Skin epidermis (tissue), 12 donors: ENCODE results near the gene GRIK3.

Experiments used
- H3K27ac ChIP-seq, 21 experiments: fragments of 200-600 bp; sonication (generic) in 11 of 21; one replicate each; pipeline ENCODE4 v1.5.0; 2020; ENCODE audit warnings: mild to moderate bottlenecking in 3 of 21, inconsistent platforms in 2 of 21, moderate library complexity in 2 of 21
- H3K4me3 ChIP-seq, 7 experiments: fragments of 200-600 bp; sonication (generic) in 2 of 7; one replicate each; pipeline ENCODE4 v1.5.0; 2020; ENCODE audit warnings: inconsistent platforms in 2 of 7, mild to moderate bottlenecking in 2 of 7, moderate library complexity in 1 of 7

GRIK3 gene

GRCh38 chr1:36814083-36814482, 220.2 kb downstream of the GRIK3 start:
- H3K27ac ChIP-seq, result no peak overlapping the region
- H3K4me3 ChIP-seq, result no peak overlapping the region

GRCh38 chr1:36807262-36807661, 227.1 kb downstream of the GRIK3 start:
- Histone ChIP-seq H3K27ac (no peak overlapping the region), H3K4me3 (no peak overlapping the region)

- Histone ChIP-seq H3K27ac (no peak overlapping the region), H3K4me3 (no peak overlapping the region)
These were observed 228.2 kb downstream of the GRIK3 start for GRCh38 chr1:36805979-36806640.

- no peak overlapping the region for H3K4me3 ChIP-seq
- no peak overlapping the region for H3K27ac ChIP-seq
These were observed 229.5 kb downstream of the GRIK3 start for GRCh38 chr1:36804669-36805314.

DNA sequence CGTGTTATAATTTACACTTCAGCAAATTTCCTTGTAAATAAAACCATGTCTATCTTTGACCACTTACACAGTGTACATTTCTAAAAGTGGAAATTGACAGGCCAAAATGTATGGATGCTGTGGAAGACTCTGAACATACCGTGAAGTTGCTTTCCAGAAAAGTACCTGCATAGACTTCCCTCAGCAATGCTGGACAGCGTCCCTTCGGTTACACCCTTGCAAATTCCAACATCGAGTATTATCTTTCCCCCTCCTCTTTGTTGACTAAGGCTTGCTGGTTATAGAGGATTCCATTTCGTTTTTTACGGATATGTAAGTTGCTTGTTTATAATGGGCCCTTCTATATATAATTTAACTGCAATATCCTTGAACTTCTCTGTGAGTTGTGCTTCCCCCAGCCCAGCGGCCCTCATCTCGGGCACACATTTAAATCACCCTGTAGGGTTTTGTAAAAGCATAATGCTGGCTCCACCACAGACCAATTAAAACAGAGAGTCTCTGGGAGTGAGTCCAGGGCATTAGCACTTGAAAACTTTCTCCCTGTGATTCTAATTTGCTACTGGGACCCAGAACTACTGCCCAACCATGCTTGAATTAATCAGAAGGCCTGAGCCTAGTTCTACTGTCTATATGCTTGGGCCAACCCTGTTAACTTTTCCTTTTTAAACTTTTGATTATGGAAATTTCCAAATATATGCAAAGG, 230.3 kb downstream of the GRIK3 start:
- no peak overlapping the region for H3K27ac ChIP-seq
- no peak overlapping the region for H3K4me3 ChIP-seq

DNA sequence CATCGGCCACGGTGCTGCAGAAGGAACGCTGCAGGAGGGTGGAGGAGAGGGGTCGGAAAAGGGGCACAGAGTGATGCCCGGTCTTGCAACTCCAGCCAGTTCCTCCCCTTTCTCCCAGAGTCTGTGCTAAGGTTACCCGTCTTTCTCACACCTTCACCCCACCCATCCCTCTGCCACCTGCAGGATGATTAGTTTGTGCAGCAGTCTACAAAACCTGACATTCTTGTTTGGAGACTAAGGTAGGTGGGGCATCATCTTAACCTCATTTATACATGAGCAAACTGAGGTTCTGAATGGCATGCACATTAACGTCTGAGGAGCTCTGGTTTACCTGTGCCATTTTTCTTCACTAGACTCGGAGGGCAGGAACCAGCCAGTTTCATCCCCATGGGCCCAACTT, 232.3 kb downstream of the GRIK3 start:
- Histone ChIP-seq H3K4me3 (no peak overlapping the region), H3K27ac (no peak overlapping the region)

DNA sequence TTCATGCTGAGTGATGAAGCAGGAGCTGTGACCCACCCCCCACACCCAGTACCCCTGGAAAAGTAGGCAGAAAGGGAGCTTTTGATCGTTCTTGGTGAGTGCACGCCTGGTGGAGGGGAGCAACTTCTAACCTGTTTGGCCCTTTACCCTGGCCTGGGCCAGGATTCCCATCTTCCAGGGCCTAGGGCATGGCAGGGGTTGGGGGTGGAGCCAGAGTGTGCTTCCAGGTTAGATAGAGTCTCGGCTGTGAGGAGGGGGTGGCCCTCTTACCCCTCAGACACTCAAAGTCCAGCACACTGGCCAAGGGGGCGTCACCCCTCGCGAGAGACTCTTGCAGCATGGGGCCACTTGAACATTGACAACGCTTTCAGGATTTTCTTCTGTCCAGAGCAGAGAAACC, 236.6 kb downstream of the GRIK3 start:
- Histone ChIP-seq H3K27ac (no peak overlapping the region), H3K4me3 (no peak overlapping the region)

DNA sequence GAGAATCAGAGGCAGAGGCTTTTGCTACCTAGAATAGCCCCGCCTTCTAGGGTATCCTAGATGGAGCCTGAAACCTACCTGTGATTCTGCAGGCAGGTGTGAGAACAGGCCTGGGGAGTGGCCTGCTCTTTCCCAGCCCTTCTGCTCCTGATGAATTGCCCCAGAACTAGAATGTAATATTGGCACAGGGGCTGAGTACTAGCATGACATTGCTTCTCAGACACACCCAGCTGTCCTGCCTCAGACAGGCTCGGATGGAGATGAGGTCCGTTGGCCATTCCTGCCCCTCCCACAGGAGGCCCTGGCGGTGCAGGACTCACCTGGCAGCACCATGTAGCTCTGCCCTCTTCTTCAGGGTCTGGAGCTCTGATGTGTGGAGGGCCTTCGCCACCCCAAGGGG, 237.6 kb downstream of the GRIK3 start:
- H3K27ac ChIP-seq, result no peak overlapping the region
- H3K4me3 ChIP-seq, result no peak overlapping the region

- H3K27ac ChIP-seq, result no peak overlapping the region
These were observed 238.2 kb downstream of the GRIK3 start for GRCh38 chr1:36796106-36796590.

GRCh38 chr1:36794460-36794859, 239.9 kb downstream of the GRIK3 start:
- Histone ChIP-seq H3K27ac (no peak overlapping the region), H3K4me3 (no peak overlapping the region)

More at GRCh38 chr1:36796106-36796590, 238.2 kb downstream of the GRIK3 start:
- H3K4me3 ChIP-seq, result no peak overlapping the region

DNA sequence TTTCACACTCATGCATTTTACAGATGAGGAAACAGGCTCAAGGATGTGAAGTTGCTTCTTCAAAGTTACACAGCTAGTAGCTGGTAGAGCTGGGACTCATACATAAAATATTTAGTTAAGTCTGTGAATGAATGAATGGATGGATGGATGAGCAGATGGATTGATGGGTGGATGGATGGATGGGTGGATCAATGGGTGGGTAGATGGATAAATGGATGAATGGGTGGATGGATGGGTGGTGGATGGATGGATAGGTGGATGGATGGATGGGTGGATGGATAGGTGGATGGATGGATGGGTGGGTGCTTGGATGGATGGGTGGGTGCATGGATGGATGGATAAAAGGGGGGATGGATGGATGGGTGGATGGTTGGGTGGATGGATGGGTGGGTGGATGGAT, 240.9 kb downstream of the GRIK3 start:
- H3K4me3 ChIP-seq, result no peak overlapping the region
- no peak overlapping the region for H3K27ac ChIP-seq

DNA sequence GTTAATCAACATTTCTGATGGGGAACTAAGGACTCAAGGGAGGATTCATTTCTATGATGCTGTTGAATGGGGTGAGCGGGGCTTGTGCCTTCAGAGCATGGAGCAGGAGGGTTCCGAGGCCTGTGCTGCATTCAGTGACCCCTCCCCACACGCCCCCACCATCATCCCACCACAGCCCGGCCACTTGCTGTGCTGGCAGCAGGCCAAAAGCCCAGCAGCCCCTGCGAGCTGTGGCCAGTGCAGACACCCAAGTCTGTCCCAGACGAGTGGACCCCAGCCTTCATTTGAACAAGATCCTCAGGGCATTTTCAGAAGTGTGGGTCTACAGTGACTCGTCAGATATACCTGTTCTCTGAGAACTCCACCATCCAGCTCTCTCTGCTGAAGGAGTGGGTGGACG, 242.0 kb downstream of the GRIK3 start:
- H3K4me3 ChIP-seq, result no peak overlapping the region
- no peak overlapping the region for H3K27ac ChIP-seq

GRCh38 chr1:36790191-36790590, 244.1 kb downstream of the GRIK3 start:
- no peak overlapping the region for H3K27ac ChIP-seq
- no peak overlapping the region for H3K4me3 ChIP-seq

DNA sequence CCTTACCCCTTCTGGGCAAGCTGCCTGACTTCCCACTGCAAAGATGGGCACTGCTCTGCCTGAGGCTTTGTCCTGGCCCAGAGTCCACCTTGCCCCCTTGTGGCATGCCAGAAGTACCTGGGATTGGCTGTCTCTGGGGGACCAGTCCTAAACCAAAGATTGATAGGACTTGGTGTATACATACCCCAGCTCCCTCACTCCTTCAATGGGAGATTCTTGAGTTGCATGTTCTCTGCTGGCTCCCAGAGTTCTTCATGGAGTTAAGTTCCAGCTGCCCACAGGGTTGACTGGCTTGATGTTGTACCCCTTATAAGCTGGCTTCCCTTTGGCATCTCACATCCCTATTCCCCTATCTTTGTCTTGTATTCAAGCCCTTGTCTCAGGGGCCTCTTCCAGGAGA, 244.8 kb downstream of the GRIK3 start:
- Histone ChIP-seq H3K4me3 (no peak overlapping the region), H3K27ac (no peak overlapping the region)

GRCh38 chr1:36787312-36787913, 246.9 kb downstream of the GRIK3 start:
- no peak overlapping the region for H3K27ac ChIP-seq

GRCh38 chr1:36786425-36786824, 247.9 kb downstream of the GRIK3 start:
- Histone ChIP-seq H3K27ac (no peak overlapping the region), H3K4me3 (no peak overlapping the region)

More at GRCh38 chr1:36787312-36787913, 246.9 kb downstream of the GRIK3 start:
- H3K4me3 ChIP-seq, result no peak overlapping the region

DNA sequence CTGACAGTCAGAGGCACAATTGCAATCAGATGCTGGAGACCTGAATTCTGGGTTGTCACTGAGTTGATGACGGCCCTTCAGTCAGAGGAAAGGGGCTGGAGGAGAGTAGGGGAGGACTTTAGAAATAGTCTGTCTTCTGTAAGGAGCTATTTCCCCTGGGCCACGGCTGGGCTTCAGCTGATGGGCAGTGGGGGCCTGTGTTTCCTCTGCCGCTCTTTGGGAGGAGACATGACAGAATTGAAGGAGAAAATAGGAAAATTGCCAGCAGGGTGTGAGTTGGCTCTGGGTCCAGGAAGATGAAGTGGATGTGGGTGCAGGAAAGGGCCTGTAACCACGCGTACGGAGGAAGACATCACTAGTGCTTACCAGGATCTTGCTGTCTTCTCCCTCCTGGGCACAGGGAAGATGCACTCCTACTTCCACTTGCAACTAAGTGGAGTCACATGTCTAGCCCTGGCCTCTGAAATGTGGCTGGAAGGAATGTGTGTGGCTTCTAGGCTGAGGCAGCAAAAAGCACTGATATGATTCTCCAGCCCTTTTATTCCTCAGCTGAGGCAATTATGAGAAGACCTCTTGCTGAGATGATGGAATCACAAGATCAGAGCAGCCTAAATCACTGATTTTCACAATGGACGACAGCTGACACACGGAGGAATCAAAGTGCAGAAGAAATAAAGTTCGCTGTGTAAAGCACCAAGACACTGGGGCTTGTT, 250.0 kb downstream of the GRIK3 start:
- Histone ChIP-seq H3K27ac (no peak overlapping the region), H3K4me3 (no peak overlapping the region)

- H3K4me3 ChIP-seq, result no peak overlapping the region
These were observed 250.8 kb downstream of the GRIK3 start for GRCh38 chr1:36783475-36783874.

GRCh38 chr1:36782785-36783184, 251.5 kb downstream of the GRIK3 start:
- no peak overlapping the region for H3K4me3 ChIP-seq
- no peak overlapping the region for H3K27ac ChIP-seq

More at GRCh38 chr1:36783475-36783874, 250.8 kb downstream of the GRIK3 start:
- H3K27ac ChIP-seq, result no peak overlapping the region

GRCh38 chr1:36782085-36782484, 252.2 kb downstream of the GRIK3 start:
- no peak overlapping the region for H3K27ac ChIP-seq
- H3K4me3 ChIP-seq, result no peak overlapping the region
